Measurements from ENCODE around the gene MEGF8. TPM values are rescaled to one million over a fixed set of nuclear protein-coding genes. Genes with fewer than 3 reads are reported as not detected.
"Not testable (repeated sequence)": the region's sequence is repeated elsewhere in the genome, so short reads cannot be mapped to it uniquely, and the experiment has no call there.

Gene MEGF8
- total and polyA plus RNA-seq, 4 donors = 35.2 to 93.3 (median 64.3) TPM

DNA sequence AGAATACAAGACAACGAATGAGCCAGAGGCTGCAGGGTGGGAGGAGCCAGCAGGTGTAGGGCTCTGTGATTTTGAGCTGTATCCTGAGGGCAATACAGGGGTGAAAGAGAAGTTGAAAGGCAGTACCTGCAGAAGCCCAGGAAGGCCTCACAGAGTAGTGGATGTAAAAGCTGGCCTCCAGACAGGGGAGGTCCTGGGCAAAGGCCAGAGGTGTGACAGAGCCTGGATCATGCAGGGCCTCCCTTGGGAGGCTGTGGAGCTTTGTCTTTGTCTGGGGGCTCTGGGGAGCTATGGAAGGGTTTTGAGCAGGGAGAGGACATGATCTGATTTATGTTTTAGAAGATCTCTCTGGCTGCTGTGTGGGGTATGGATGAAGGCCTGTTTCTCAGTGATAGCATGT is 2.7 kb downstream of the MEGF8 start:
- no peaks in the 10 kb centered on the region for H3K9me3 ChIP-seq (ENCODE audit: control insufficient read depth, insufficient read depth, low read length)
- DNase-seq (ENCODE audit: low read depth in 4 of 6, low spot score in 6 of 6) = no peak
- H3K4me1 ChIP-seq (ENCODE audit: control insufficient read depth, insufficient read depth, low read length) = peaks cover 60% of the 10 kb centered on the region
- H3K36me3 ChIP-seq (ENCODE audit: control insufficient read depth, insufficient read depth, low read length) = peaks cover 15% of the 10 kb centered on the region
- no peak overlapping the region for H3K27ac ChIP-seq (ENCODE audit: low read depth, low read length)
- peaks cover 16% of the 10 kb centered on the region for H3K27me3 ChIP-seq (ENCODE audit: control insufficient read depth, insufficient read depth, low read length)
- no peak overlapping the region for H3K4me3 ChIP-seq (ENCODE audit: low read depth, low read length)
- WGBS (ENCODE audit: insufficient coverage) = 40% methylated on average over 1 of the region's 1 CpG

DNA sequence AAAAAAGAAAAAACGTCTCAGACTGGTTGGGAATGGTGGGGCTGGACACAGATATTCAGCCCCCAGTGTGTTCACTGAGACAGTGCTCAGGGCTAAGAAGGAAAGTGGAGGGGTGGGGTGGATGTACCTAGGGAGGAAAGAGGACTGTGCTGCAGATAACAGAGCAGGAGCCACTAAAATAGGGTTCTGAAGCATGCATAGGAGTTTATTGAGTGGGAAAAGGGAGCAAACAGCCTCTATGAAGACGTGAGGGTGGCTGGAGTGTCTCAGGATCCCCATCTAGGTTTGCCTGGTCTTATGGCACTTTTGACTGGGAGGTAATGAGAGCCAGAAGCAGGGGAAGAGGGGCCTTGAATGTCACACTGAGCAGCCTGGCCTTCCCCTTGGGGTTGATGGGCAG is 3.4 kb downstream of the MEGF8 start:
- Histone ChIP-seq H3K9me3 (ENCODE audit: control insufficient read depth, insufficient read depth, low read length) (no peaks in the 10 kb centered on the region), H3K27me3 (ENCODE audit: control insufficient read depth, insufficient read depth, low read length) (peaks cover 11% of the 10 kb centered on the region), H3K27ac (ENCODE audit: low read depth, low read length) (no peak overlapping the region), H3K36me3 (ENCODE audit: control insufficient read depth, insufficient read depth, low read length) (peaks cover 18% of the 10 kb centered on the region), H3K4me3 (ENCODE audit: low read depth, low read length) (no peak overlapping the region), H3K4me1 (ENCODE audit: control insufficient read depth, insufficient read depth, low read length) (peaks cover 62% of the 10 kb centered on the region)
- DNase-seq (ENCODE audit: low read depth in 4 of 6, low spot score in 6 of 6) = no peak
- WGBS (ENCODE audit: insufficient coverage) = 83% methylated on average over 2 of the region's 2 CpGs

- peak in 1 of 6 donors; percentile 34 for DNase-seq (ENCODE audit: low read depth in 4 of 6, low spot score in 6 of 6)
- peaks cover 32% of the 10 kb centered on the region for H3K36me3 ChIP-seq (ENCODE audit: control insufficient read depth, insufficient read depth, low read length)
- WGBS (ENCODE audit: insufficient coverage) = 36% methylated on average over 2 of the region's 2 CpGs
- no peaks in the 10 kb centered on the region for H3K27me3 ChIP-seq (ENCODE audit: control insufficient read depth, insufficient read depth, low read length)
- no peaks in the 10 kb centered on the region for H3K9me3 ChIP-seq (ENCODE audit: control insufficient read depth, insufficient read depth, low read length)
- H3K4me1 ChIP-seq (ENCODE audit: control insufficient read depth, insufficient read depth, low read length) = peaks cover 58% of the 10 kb centered on the region
- peak overlapping the region; percentile 36 for H3K27ac ChIP-seq (ENCODE audit: low read depth, low read length)
- H3K4me3 ChIP-seq (ENCODE audit: low read depth, low read length) = no peak overlapping the region
Observed at GRCh38 chr19:42330241-42330711, 4.8 kb downstream of the MEGF8 start.

- H3K27me3 ChIP-seq (ENCODE audit: control insufficient read depth, insufficient read depth, low read length); H3K9me3 ChIP-seq (ENCODE audit: control insufficient read depth, insufficient read depth, low read length); H3K4me3 ChIP-seq (ENCODE audit: low read depth, low read length); DNase-seq (ENCODE audit: low read depth in 4 of 6, low spot score in 6 of 6): not testable (repeated sequence)
- peak overlapping the region; percentile 36 for H3K27ac ChIP-seq (ENCODE audit: low read depth, low read length)
- peaks cover 42% of the 10 kb centered on the region for H3K36me3 ChIP-seq (ENCODE audit: control insufficient read depth, insufficient read depth, low read length)
- peaks cover 52% of the 10 kb centered on the region for H3K4me1 ChIP-seq (ENCODE audit: control insufficient read depth, insufficient read depth, low read length)
- 57% methylated on average over 1 of the region's 3 CpGs for WGBS (ENCODE audit: insufficient coverage)
Observed at GRCh38 chr19:42331333-42331732, 5.9 kb downstream of the MEGF8 start.

GRCh38 chr19:42332059-42332458 is 6.6 kb downstream of the MEGF8 start:
- DNase-seq (ENCODE audit: low read depth in 4 of 6, low spot score in 6 of 6) = no peak
- Histone ChIP-seq H3K4me3 (ENCODE audit: low read depth, low read length) (no peak overlapping the region), H3K9me3 (ENCODE audit: control insufficient read depth, insufficient read depth, low read length) (no peaks in the 10 kb centered on the region), H3K36me3 (ENCODE audit: control insufficient read depth, insufficient read depth, low read length) (peaks cover 50% of the 10 kb centered on the region), H3K27ac (ENCODE audit: low read depth, low read length) (no peak overlapping the region), H3K27me3 (ENCODE audit: control insufficient read depth, insufficient read depth, low read length) (no peaks in the 10 kb centered on the region), H3K4me1 (ENCODE audit: control insufficient read depth, insufficient read depth, low read length) (peaks cover 45% of the 10 kb centered on the region)
- WGBS (ENCODE audit: insufficient coverage) = 86% methylated on average over 2 of the region's 6 CpGs

DNA sequence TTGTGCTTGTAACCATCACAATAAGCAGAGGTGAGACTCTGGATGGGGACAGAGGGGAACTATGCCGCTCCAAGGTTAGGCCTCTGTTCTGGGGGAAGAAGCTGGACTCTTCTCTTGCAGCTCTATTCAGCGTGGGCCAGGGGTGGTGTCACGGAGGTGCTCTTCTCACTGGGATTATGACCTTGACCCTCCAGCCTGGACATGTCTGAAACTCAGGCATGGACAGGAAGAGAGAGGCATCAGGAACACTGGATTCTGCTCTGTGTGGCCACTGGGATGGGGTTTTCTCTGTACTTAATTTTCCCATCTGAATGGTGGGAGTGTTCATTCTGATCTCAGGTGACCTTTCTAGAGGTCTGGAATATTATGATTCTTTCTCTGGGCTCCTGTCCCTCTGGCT is 7.6 kb downstream of the MEGF8 start:
- Histone ChIP-seq H3K27ac (ENCODE audit: low read depth, low read length) (no peak overlapping the region), H3K4me3 (ENCODE audit: low read depth, low read length) (no peak overlapping the region)
- 85% methylated on average over 3 of the region's 3 CpGs for WGBS (ENCODE audit: insufficient coverage)

GRCh38 chr19:42333975-42334696 is 8.7 kb downstream of the MEGF8 start:
- Histone ChIP-seq H3K27ac (ENCODE audit: low read depth, low read length) (no peak overlapping the region), H3K9me3 (ENCODE audit: control insufficient read depth, insufficient read depth, low read length) (no peaks in the 10 kb centered on the region), H3K36me3 (ENCODE audit: control insufficient read depth, insufficient read depth, low read length) (peaks cover 62% of the 10 kb centered on the region), H3K27me3 (ENCODE audit: control insufficient read depth, insufficient read depth, low read length) (no peaks in the 10 kb centered on the region), H3K4me3 (ENCODE audit: low read depth, low read length) (no peak overlapping the region), H3K4me1 (ENCODE audit: control insufficient read depth, insufficient read depth, low read length) (peaks cover 26% of the 10 kb centered on the region)
- no peak for DNase-seq (ENCODE audit: low read depth in 4 of 6, low spot score in 6 of 6)
- 92% methylated on average over 21 of the region's 21 CpGs for WGBS (ENCODE audit: insufficient coverage)

More for the DNA sequence above, 7.6 kb downstream of the MEGF8 start:
- H3K9me3 ChIP-seq (ENCODE audit: control insufficient read depth, insufficient read depth, low read length) = no peaks in the 10 kb centered on the region
- H3K27me3 ChIP-seq (ENCODE audit: control insufficient read depth, insufficient read depth, low read length) = no peaks in the 10 kb centered on the region
- no peak for DNase-seq (ENCODE audit: low read depth in 4 of 6, low spot score in 6 of 6)
- peaks cover 36% of the 10 kb centered on the region for H3K4me1 ChIP-seq (ENCODE audit: control insufficient read depth, insufficient read depth, low read length)
- H3K36me3 ChIP-seq (ENCODE audit: control insufficient read depth, insufficient read depth, low read length) = peaks cover 59% of the 10 kb centered on the region

DNA sequence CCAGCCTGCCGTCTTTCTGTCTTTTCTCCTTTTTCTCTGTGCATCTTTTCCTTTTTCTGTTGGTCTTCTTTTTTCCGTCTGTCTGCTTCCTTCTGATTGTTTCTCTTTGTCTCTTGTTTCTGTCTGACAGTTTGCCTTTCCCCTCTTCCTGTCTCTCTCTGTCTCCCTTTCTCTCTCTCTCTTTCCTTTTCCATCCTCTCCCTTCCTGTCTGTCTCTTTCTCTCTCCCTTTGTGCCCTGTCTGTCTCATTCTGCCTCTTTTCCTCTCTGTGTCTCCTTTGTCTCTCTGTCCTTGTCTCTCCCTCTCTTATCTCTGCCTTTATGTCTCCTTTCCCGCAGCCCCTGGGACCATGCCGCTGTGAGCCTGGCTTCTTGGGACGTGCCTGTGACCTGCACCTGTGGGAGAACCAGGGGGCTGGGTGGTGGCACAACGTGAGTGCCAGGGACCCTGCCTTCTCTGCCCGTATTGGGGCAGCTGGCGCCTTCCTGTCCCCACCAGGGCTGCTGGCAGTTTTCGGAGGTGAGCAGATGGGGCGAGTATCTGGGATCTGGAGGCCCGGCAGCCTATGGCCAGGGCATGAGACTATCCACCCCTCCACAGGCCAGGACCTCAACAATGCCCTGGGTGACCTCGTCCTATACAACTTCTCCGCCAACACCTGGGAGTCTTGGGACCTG is 9.4 kb downstream of the MEGF8 start:
- Histone ChIP-seq H3K36me3 (ENCODE audit: control insufficient read depth, insufficient read depth, low read length) (peaks cover 64% of the 10 kb centered on the region), H3K27ac (ENCODE audit: low read depth, low read length) (no peak overlapping the region), H3K9me3 (ENCODE audit: control insufficient read depth, insufficient read depth, low read length) (no peaks in the 10 kb centered on the region), H3K4me3 (ENCODE audit: low read depth, low read length) (no peak overlapping the region), H3K4me1 (ENCODE audit: control insufficient read depth, insufficient read depth, low read length) (peaks cover 20% of the 10 kb centered on the region), H3K27me3 (ENCODE audit: control insufficient read depth, insufficient read depth, low read length) (no peaks in the 10 kb centered on the region)
- 89% methylated on average over 12 of the region's 13 CpGs for WGBS (ENCODE audit: insufficient coverage)
- DNase-seq (ENCODE audit: low read depth in 4 of 6, low spot score in 6 of 6) = no peak

DNA sequence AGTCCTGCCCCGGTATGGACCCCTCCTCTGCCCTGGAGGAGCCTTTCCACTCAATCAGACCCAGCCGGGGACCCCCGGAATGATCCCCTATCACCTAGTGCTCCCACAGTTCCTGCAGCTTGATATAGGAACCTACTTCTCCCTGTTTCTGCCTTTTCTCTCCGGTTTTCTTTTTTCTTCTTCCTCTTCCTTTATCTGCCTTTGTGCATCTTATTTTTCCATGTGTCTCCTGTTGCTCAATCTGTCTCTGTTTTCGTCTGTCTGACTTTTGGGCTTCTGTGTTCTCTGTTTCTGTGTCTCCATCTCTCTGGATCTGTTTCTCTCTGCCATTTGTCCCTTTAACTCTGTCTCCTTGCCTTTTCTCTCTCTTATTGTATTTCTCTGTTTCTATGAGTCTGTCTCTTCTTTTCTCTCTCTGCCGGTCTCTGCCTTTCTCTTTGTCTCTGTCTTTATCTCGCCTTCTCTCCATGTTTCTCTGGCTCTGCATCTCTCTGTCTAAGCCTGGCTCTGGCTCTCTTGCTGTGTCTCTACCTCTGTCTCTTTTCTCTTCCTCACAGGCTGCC is 10.0 kb downstream of the MEGF8 start:
- peaks cover 16% of the 10 kb centered on the region for H3K4me1 ChIP-seq (ENCODE audit: control insufficient read depth, insufficient read depth, low read length)
- H3K4me3 ChIP-seq (ENCODE audit: low read depth, low read length) = no peak overlapping the region
- DNase-seq (ENCODE audit: low read depth in 4 of 6, low spot score in 6 of 6) = no peak
- peaks cover 68% of the 10 kb centered on the region for H3K36me3 ChIP-seq (ENCODE audit: control insufficient read depth, insufficient read depth, low read length)
- H3K27ac ChIP-seq (ENCODE audit: low read depth, low read length) = no peak overlapping the region
- no peaks in the 10 kb centered on the region for H3K27me3 ChIP-seq (ENCODE audit: control insufficient read depth, insufficient read depth, low read length)
- WGBS (ENCODE audit: insufficient coverage) = 94% methylated on average over 7 of the region's 7 CpGs
- H3K9me3 ChIP-seq (ENCODE audit: control insufficient read depth, insufficient read depth, low read length) = no peaks in the 10 kb centered on the region
